ENCODE results near the gene MYO3B.

- TF ChIP-seq CTCF (optimal IDR thresholded peaks at IDR 0.05 in 1 of 3, IDR thresholded peaks at IDR 0.05 in 1 of 3, conservative IDR thresholded peaks at IDR 0.05 in 1 of 3; ENCODE audit: extremely low read depth in 1 of 3, insufficient read depth in 2 of 3, low read length in 3 of 3) (no peak), EZH2 (IDR thresholded peaks at IDR 0.05; ENCODE audit: low read length) (no peak)
These were observed 78.0 kb downstream of the MYO3B start for GRCh38 chr2:170255971-170256370.
